ENCODE data around the gene CDC27.
"Not testable (repeated sequence)": the region's sequence is repeated elsewhere in the genome, so short reads cannot be mapped to it uniquely, and the experiment has no call there.

CDC27 gene

DNA sequence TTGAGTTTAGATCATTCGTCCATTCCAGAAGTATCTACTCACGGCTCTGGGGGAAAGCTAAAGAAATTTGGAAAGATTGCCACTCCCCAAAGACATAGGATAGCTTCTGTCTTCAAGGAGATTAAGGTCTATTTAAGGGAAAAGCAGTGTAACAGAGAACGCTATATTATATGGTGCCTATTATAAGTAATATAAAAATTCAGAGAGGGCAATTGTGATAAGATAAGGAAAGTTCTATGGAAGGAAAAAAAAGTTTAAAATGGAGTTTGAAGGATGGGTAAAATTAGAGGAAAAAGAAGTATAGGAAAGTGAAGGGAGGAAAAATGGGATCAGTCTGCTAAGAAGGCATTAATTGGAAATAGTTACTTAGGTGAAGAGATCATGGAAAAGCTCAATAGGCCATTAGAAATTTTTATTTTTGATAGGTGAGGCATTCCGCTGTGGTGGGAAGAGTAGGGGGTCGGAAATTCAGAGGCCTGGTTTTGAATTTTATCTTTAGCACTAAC is 690 bp upstream of the CDC27 start:
- ChIA-PET CTCF (no interaction called here), POLR2A (interaction anchor here (1.0 to 1.1 kb wide), 2 partner anchors 9 to 10 kb away, joined by 3 to 4 read pairs; no protein-coding TSS in a partner anchor)
- DNase-seq, result no peak
- Histone ChIP-seq H3K36me3 (ENCODE audit: control insufficient read depth in 4 of 4, insufficient read depth in 4 of 4, low read length in 3 of 4) (peaks cover 0 to 5% (median 0%) of the 10 kb centered on the region in 4 experiments), H3K27me3 (replicated peaks in 2 of 5; ENCODE audit: control insufficient read depth in 4 of 5, insufficient read depth in 5 of 5, low read length in 4 of 5) (peaks cover 0 to 11% (median 2%) of the 10 kb centered on the region in 5 experiments), H3K4me1 (ENCODE audit: control extremely low read depth in 1 of 4, control insufficient read depth in 4 of 4, insufficient read depth in 4 of 4, low read length in 3 of 4) (peaks cover 5 to 35% (median 24%) of the 10 kb centered on the region in 4 experiments), H3K9me3 (ENCODE audit: control extremely low read depth in 1 of 5, control insufficient read depth in 4 of 5, insufficient read depth in 2 of 5, low read depth in 1 of 5, low read length in 4 of 5) (no peaks in the 10 kb centered on the region), H3K27ac (ENCODE audit: insufficient read depth in 1 of 2, low read depth in 1 of 2, low read length in 2 of 2, poor library complexity in 1 of 2, severe bottlenecking in 2 of 2) (peak overlapping the region in 1 of 2 experiments; percentile 79), H3K4me3 (ENCODE audit: control insufficient read depth in 1 of 7, extremely low read depth in 1 of 7, insufficient read depth in 4 of 7, low read depth in 2 of 7, low read length in 6 of 7) (peak overlapping the region in 6 of 7 experiments; percentile 57 to 92 (median 84))
- no CpG with 5 or more reads among the region's 5 CpGs for WGBS (ENCODE audit: insufficient coverage)

- WGBS (ENCODE audit: insufficient coverage), result 3% methylated on average over 11 of the region's 15 CpGs
- Histone ChIP-seq H3K4me1 (ENCODE audit: control extremely low read depth in 1 of 4, control insufficient read depth in 4 of 4, insufficient read depth in 4 of 4, low read length in 3 of 4) (peaks cover 5 to 35% (median 24%) of the 10 kb centered on the region in 4 experiments), H3K36me3 (ENCODE audit: control insufficient read depth in 4 of 4, insufficient read depth in 4 of 4, low read length in 3 of 4) (peaks cover 0 to 5% (median 0%) of the 10 kb centered on the region in 4 experiments), H3K27me3 (replicated peaks in 2 of 5; ENCODE audit: control insufficient read depth in 4 of 5, insufficient read depth in 5 of 5, low read length in 4 of 5) (peaks cover 0 to 4% (median 2%) of the 10 kb centered on the region in 5 experiments), H3K27ac (ENCODE audit: insufficient read depth in 1 of 2, low read depth in 1 of 2, low read length in 2 of 2, poor library complexity in 1 of 2, severe bottlenecking in 2 of 2) (peak overlapping the region; percentile 98 to 100), H3K9me3 (ENCODE audit: control extremely low read depth in 1 of 5, control insufficient read depth in 4 of 5, insufficient read depth in 2 of 5, low read depth in 1 of 5, low read length in 4 of 5) (no peaks in the 10 kb centered on the region), H3K4me3 (ENCODE audit: control insufficient read depth in 1 of 7, extremely low read depth in 1 of 7, insufficient read depth in 4 of 7, low read depth in 2 of 7, low read length in 6 of 7) (peak overlapping the region; percentile 80 to 94 (median 91))
- ChIA-PET POLR2A (interaction anchor here (1.1 kb wide), 1 partner anchor 10 kb away, joined by 3 read pairs; no protein-coding TSS in a partner anchor), CTCF (no interaction called here)
- DNase-seq, result peak; percentile 22 to 45 (median 45)
Observed at GRCh38 chr17:47188271-47188875, 722 bp downstream of the CDC27 start.

DNA sequence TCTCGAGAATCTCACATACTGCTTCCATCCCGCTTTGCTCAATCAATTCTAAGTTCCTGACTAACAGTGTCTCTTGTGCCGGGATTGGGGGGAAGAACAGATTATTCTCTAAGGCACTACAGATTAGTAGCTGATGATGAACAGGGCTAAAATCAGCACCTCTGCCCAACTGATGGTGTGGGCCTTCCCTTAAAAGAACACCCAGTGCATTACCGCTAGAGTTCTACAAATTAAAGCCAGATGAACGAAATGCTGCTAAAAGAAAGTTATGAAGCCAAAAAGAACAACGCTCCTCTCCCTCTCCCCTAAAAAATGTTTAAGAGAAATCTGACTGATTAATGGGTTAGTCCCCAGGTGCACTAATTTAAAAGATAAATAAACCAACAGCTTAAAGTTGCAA is 4.4 kb downstream of the CDC27 start:
- 100% methylated on average over 3 of the region's 6 CpGs for WGBS (ENCODE audit: insufficient coverage)
- no peak for DNase-seq
- ChIA-PET CTCF (interaction anchor here (1.4 kb wide), 1 partner anchor 9 kb away, joined by 3 read pairs; no protein-coding TSS in a partner anchor), POLR2A (no interaction called here)
- Histone ChIP-seq H3K9me3 (ENCODE audit: control extremely low read depth in 1 of 5, control insufficient read depth in 4 of 5, insufficient read depth in 2 of 5, low read depth in 1 of 5, low read length in 4 of 5) (no peaks in the 10 kb centered on the region), H3K27ac (ENCODE audit: insufficient read depth in 1 of 2, low read depth in 1 of 2, low read length in 2 of 2, poor library complexity in 1 of 2, severe bottlenecking in 2 of 2) (no peak overlapping the region), H3K36me3 (ENCODE audit: control insufficient read depth in 4 of 4, insufficient read depth in 4 of 4, low read length in 3 of 4) (peaks cover 2 to 17% (median 7%) of the 10 kb centered on the region in 4 experiments), H3K27me3 (replicated peaks in 2 of 5; ENCODE audit: control insufficient read depth in 4 of 5, insufficient read depth in 5 of 5, low read length in 4 of 5) (no peaks in the 10 kb centered on the region), H3K4me3 (ENCODE audit: control insufficient read depth in 1 of 7, extremely low read depth in 1 of 7, insufficient read depth in 4 of 7, low read depth in 2 of 7, low read length in 6 of 7) (no peak overlapping the region), H3K4me1 (ENCODE audit: control extremely low read depth in 1 of 4, control insufficient read depth in 4 of 4, insufficient read depth in 4 of 4, low read length in 3 of 4) (peaks cover 7 to 32% (median 18%) of the 10 kb centered on the region in 4 experiments)

DNA sequence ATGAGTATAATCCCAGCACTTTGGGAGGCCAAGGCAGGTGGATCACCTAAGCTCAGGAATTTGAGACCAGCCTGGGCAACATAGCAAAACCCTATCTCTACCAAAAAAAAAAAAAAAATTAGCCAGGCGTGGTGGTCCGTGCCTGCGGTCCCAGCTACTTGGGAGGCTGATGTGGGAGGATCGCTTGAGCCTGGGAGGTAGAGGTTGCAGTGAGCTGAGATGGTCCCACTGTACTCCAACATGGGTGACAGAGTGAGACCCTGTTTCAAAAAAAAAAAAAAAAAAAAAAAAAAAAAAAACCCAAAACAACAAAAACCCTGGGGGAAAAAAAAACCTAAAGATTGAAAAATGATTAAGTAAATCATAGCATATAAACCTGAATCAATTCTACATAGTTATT is 8.1 kb downstream of the CDC27 start:
- POLR2A ChIA-PET; H3K27ac ChIP-seq (ENCODE audit: insufficient read depth in 1 of 2, low read depth in 1 of 2, low read length in 2 of 2, poor library complexity in 1 of 2, severe bottlenecking in 2 of 2): not testable (repeated sequence)
- H3K36me3 ChIP-seq (ENCODE audit: control insufficient read depth in 4 of 4, insufficient read depth in 4 of 4, low read length in 3 of 4), result peaks cover 4 to 33% (median 18%) of the 10 kb centered on the region in 4 experiments

DNA sequence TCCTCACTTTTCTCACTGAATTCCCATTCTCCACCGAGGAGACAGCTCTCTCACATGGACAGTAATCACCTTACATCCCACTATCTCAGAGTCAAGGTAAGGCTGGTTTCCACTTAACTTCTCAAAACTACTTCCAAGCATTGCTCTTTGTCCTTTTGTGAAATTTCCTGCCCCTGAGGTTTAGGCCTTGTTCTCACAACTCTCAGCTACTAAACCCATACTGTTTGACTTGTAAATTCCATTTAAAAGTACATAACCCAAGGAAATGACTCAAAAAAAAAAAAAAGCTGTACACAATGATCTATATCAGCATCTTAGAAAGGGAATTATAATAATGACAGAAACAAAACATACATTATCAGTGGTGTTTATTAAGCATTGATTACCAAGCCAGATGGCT is 8.8 kb downstream of the CDC27 start:
- no peak overlapping the region for H3K4me3 ChIP-seq (ENCODE audit: control insufficient read depth in 1 of 7, extremely low read depth in 1 of 7, insufficient read depth in 4 of 7, low read depth in 2 of 7, low read length in 6 of 7)
- no peaks in the 10 kb centered on the region for H3K9me3 ChIP-seq (ENCODE audit: control extremely low read depth in 1 of 5, control insufficient read depth in 4 of 5, insufficient read depth in 2 of 5, low read depth in 1 of 5, low read length in 4 of 5)
- ChIA-PET CTCF (interaction anchor here (0.8 kb wide), 1 partner anchor 436 kb away, joined by 3 read pairs; no protein-coding TSS in a partner anchor), POLR2A (no interaction called here)
- no peaks in the 10 kb centered on the region for H3K27me3 ChIP-seq (replicated peaks in 2 of 5; ENCODE audit: control insufficient read depth in 4 of 5, insufficient read depth in 5 of 5, low read length in 4 of 5)
- 100% methylated on average over 1 of the region's 1 CpG for WGBS (ENCODE audit: insufficient coverage)
- peaks cover 3 to 7% (median 5%) of the 10 kb centered on the region in 4 experiments for H3K4me1 ChIP-seq (ENCODE audit: control extremely low read depth in 1 of 4, control insufficient read depth in 4 of 4, insufficient read depth in 4 of 4, low read length in 3 of 4)
- H3K36me3 ChIP-seq (ENCODE audit: control insufficient read depth in 4 of 4, insufficient read depth in 4 of 4, low read length in 3 of 4), result peaks cover 4 to 28% (median 18%) of the 10 kb centered on the region in 4 experiments
- no peak for DNase-seq
- no peak overlapping the region for H3K27ac ChIP-seq (ENCODE audit: insufficient read depth in 1 of 2, low read depth in 1 of 2, low read length in 2 of 2, poor library complexity in 1 of 2, severe bottlenecking in 2 of 2)

More for the DNA sequence above, 8.1 kb downstream of the CDC27 start:
- not testable (repeated sequence) for H3K4me1 ChIP-seq (ENCODE audit: control extremely low read depth in 1 of 4, control insufficient read depth in 4 of 4, insufficient read depth in 4 of 4, low read length in 3 of 4); H3K27me3 ChIP-seq (replicated peaks in 2 of 5; ENCODE audit: control insufficient read depth in 4 of 5, insufficient read depth in 5 of 5, low read length in 4 of 5); DNase-seq; H3K4me3 ChIP-seq (ENCODE audit: control insufficient read depth in 1 of 7, extremely low read depth in 1 of 7, insufficient read depth in 4 of 7, low read depth in 2 of 7, low read length in 6 of 7); H3K9me3 ChIP-seq (ENCODE audit: control extremely low read depth in 1 of 5, control insufficient read depth in 4 of 5, insufficient read depth in 2 of 5, low read depth in 1 of 5, low read length in 4 of 5)
- no CpG with 5 or more reads among the region's 4 CpGs for WGBS (ENCODE audit: insufficient coverage)
- CTCF ChIA-PET, result interaction anchor here (0.8 to 1.7 kb wide), 2 partner anchors 13 to 436 kb away, joined by 3 to 5 read pairs; no protein-coding TSS in a partner anchor

DNA sequence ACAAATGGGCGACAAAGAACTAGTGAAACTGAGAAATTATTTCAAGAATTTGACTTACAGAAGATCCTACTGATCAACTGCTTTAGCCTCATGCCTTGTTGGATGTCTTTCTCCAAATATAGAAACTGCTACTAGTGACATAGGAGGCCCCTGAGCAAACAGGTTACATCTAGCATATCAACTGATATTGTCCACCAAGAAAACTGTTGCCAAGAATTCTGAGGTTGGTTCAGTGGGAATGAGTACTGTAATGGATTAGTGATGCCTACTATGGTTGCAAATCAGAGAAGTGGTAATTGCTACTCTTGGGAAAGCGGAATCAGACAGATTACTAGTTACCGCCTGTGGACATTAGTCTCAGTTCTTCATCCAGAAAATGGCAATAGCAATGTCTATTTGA is 10.0 kb downstream of the CDC27 start:
- no peak overlapping the region for H3K4me3 ChIP-seq (ENCODE audit: control insufficient read depth in 1 of 7, extremely low read depth in 1 of 7, insufficient read depth in 4 of 7, low read depth in 2 of 7, low read length in 6 of 7)
- no peak overlapping the region for H3K27ac ChIP-seq (ENCODE audit: insufficient read depth in 1 of 2, low read depth in 1 of 2, low read length in 2 of 2, poor library complexity in 1 of 2, severe bottlenecking in 2 of 2)
- peaks cover 4 to 35% (median 19%) of the 10 kb centered on the region in 4 experiments for H3K36me3 ChIP-seq (ENCODE audit: control insufficient read depth in 4 of 4, insufficient read depth in 4 of 4, low read length in 3 of 4)
- H3K27me3 ChIP-seq (replicated peaks in 2 of 5; ENCODE audit: control insufficient read depth in 4 of 5, insufficient read depth in 5 of 5, low read length in 4 of 5), result no peaks in the 10 kb centered on the region
- no peaks in the 10 kb centered on the region for H3K9me3 ChIP-seq (ENCODE audit: control extremely low read depth in 1 of 5, control insufficient read depth in 4 of 5, insufficient read depth in 2 of 5, low read depth in 1 of 5, low read length in 4 of 5)
- H3K4me1 ChIP-seq (ENCODE audit: control extremely low read depth in 1 of 4, control insufficient read depth in 4 of 4, insufficient read depth in 4 of 4, low read length in 3 of 4), result peaks cover 3 to 11% (median 6%) of the 10 kb centered on the region in 4 experiments
- CTCF ChIA-PET, result no interaction called here
- 100% methylated on average over 1 of the region's 3 CpGs for WGBS (ENCODE audit: insufficient coverage)
- no peak for DNase-seq
- POLR2A ChIA-PET, result no interaction called here

GRCh38 chr17:47177261-47177660 is 11.8 kb downstream of the CDC27 start:
- no peak for DNase-seq
- Histone ChIP-seq H3K4me3 (ENCODE audit: control insufficient read depth in 1 of 7, extremely low read depth in 1 of 7, insufficient read depth in 4 of 7, low read depth in 2 of 7, low read length in 6 of 7) (no peak overlapping the region), H3K36me3 (ENCODE audit: control insufficient read depth in 4 of 4, insufficient read depth in 4 of 4, low read length in 3 of 4) (peaks cover 4 to 35% (median 23%) of the 10 kb centered on the region in 4 experiments), H3K9me3 (ENCODE audit: control extremely low read depth in 1 of 5, control insufficient read depth in 4 of 5, insufficient read depth in 2 of 5, low read depth in 1 of 5, low read length in 4 of 5) (no peaks in the 10 kb centered on the region), H3K27me3 (replicated peaks in 2 of 5; ENCODE audit: control insufficient read depth in 4 of 5, insufficient read depth in 5 of 5, low read length in 4 of 5) (no peaks in the 10 kb centered on the region), H3K4me1 (ENCODE audit: control extremely low read depth in 1 of 4, control insufficient read depth in 4 of 4, insufficient read depth in 4 of 4, low read length in 3 of 4) (peaks cover 2 to 10% (median 6%) of the 10 kb centered on the region in 4 experiments), H3K27ac (ENCODE audit: insufficient read depth in 1 of 2, low read depth in 1 of 2, low read length in 2 of 2, poor library complexity in 1 of 2, severe bottlenecking in 2 of 2) (no peak overlapping the region)
- POLR2A ChIA-PET, result no interaction called here
- 100% methylated on average over 3 of the region's 7 CpGs for WGBS (ENCODE audit: insufficient coverage)
- CTCF ChIA-PET, result interaction anchor here (0.8 kb wide), 1 partner anchor 14 kb away, joined by 3 read pairs; no protein-coding TSS in a partner anchor

Data from common myeloid progenitor, CD34-positive (primary cell).